ENCODE data around the gene FAM185A.
"Not testable (repeated sequence)": the region's sequence is repeated elsewhere in the genome, so short reads cannot be mapped to it uniquely, and the experiment has no call there.

FAM185A gene

DNA sequence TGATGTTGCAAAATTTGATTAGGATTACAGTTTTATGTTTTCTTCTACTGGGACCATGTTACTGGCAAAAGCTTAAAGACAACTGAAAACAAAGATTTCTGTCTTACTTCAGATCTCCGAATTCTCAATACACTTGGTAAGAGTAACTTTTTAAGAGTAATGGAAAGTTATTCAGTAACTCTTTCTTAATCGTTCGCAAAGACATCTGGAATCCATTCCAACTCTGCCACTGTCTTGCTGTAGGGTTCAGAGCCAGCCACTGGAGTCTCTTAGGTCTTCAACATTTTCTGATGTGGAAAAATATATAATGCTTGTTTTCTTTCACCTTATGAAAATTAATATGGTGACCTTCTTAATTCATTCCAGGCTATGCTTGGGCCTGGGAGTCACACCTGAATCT, 29.9 kb downstream of the FAM185A start:
- not testable (repeated sequence) for DNase-seq (ENCODE audit: low read depth)

DNA sequence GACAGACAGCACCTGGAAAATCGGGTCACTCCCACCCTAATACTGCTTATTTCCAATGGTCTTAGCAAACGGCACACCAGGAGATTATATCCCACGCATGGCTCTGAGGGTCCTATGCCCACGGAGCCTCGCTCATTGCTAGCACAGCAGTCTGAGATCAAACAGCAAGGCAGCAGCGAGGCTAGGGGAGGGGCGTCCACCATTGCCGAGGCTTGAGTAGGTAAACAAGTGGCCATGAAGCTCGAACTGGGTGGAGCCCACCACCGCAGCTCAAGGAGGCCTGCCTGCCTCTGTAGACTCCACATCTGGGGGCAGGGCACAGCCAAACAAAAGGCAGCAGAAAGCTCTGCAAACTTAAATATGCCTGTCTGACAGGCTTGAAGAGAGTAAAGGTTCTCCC, 32.1 kb downstream of the FAM185A start:
- DNase-seq (ENCODE audit: low read depth), result not testable (repeated sequence)

DNA sequence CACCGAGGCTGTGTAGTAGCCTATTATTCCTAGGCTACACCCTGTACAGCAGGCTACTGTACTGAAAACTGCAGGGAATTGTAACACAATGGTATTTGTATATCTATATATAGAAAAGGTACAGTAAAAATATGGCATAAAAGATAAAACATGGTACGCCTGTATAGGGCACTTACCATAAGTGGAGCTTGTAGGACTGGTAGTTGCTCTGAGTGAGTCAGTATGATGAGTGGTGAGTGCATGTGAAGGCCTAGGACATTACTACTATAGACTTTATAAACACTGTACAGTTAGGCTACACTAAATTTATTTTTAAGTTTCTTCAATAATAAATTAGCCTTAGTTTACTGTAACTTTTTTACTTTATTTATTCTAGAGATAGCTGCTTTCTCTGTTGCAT, 40.0 kb downstream of the FAM185A start:
- DNase-seq (ENCODE audit: low read depth), result not testable (repeated sequence)

DNA sequence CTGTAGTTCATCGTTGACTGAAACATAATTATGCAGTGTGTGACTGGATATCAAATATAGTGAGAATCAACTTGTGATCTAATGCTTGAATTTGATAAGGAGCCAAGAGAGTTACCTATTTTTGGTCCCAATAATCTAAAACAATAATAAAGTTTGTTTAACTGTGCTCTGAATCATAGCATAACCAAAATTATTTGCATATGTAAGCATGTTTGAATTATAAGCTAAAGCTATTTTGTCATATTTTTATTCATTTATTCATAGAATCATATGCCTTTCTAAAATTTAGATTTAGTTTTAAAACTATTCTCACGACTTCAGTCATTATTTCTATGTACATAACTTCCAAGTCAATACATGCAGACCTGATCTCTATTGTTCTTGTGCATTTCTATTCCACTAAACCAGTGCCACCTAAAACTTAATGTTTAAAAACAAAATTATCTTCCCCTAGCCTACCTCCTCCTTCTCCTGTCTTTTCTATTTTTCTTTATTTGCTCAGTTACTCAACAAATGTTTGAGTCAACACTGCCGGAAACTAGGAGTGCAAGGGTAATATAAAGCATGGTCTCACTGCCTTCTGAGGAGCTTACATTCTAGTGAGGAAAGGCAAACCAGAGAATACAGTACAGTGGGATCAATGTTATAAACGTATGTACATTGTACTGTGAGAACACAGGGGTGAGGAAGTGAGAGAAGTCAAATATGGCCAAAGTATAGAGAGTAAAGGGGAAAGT, 41.7 kb downstream of the FAM185A start:
- DNase-seq (ENCODE audit: low read depth), result not testable (repeated sequence)

DNA sequence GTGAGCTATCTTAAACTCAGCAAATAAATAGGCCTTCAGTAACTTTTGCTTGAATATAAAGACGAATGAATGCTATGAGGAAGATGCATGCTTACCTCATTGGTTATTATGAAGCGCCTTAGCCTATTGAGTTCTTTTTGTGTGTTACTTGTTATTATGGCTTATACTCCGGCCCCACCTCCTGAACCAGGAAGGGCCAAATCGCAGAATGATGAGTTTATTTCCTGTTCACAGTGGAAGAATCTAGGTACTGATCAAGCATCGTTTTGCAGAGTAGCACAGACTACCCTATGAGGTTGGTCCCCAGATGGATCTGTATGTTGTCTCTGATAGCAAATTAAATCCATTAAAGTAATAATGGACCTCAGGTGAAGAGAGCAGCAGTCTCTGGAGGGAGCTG, 42.6 kb downstream of the FAM185A start:
- DNase-seq (ENCODE audit: low read depth), result not testable (repeated sequence)

DNA sequence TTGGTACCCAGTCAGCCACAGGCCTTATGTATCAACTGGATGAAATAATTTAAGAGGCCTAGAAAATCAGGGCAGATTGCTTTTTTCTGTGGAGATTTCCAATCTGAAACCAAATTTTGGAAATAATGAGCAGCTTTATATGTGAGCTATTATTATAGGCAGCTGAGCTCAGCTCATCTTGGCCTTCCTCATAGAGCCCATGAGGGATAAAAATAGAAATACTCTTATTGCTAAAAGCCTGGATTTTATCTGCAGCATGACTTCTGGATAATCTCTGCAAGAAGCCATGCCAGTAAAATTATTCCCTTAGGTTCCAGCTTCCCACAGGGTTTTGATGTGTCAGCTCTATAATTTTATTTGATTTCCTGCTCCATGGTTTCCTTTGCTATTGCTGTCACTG, 43.0 kb downstream of the FAM185A start:
- not testable (repeated sequence) for DNase-seq (ENCODE audit: low read depth)

DNA sequence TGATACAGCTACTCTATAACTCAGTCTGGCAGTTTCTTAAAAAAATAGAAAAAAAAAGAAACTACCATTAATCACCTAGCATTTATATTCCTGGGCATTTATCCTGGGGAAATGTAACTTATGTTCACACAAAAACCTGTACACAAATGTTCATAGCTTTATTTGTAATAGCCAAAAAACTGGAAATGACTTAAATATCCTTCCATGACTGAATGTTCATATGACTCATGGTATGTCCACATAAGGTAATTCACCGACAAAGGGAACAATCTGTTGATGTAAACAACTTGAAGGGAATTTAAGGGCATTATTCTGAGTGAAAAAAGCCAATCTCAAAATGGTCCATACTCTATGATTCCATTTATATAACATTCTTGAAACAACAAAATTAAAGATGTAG, 45.8 kb downstream of the FAM185A start:
- DNase-seq (ENCODE audit: low read depth), result not testable (repeated sequence)

DNA sequence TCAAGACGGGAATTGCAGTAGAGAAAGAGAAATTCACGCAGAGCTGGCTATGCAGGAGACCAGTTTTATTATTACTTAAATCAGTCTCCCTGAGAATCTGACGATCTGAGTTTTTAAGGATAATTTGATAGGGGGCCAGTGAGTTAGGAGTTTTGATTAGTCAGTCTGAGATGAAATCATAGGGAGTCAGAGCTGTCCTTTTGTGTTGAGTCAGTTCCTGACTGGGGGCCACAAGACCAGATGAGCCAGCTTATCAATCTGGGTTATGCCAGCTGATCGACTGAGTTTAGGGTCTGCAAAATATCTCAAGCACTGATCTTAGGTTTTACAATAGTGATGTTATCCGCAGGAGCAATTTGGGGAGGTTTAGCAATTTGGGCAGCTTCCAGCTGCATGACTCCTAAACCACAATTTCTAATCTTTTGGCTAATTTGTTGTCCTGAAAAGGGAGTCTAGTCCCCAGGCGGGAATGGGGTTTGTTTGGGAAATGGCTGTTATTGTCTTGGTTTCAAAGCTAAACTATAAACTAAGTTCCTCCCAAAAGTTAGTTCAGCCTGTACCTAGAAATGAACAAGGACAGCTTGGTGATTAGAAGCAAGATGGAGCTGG, 47.3 kb downstream of the FAM185A start:
- DNase-seq (ENCODE audit: low read depth), result not testable (repeated sequence)

DNA sequence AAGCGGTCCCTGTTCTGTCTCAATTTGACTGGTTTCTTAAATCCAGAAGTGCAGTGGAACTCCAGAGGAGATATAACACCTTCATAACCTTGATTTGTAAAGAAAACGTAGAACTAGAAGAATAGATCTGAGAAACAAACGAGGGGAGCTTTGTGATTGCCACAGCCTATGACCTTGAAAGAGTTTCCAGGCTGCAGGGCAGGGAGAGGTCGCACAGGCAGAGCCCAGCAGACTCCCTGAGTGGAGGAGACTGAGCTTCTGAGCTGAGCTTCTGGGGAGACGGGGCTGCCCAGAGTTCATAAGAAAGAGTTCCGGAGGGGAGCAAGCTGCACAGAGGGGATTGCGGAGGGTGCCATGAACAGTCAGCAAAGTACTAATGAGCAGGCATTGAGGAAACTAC, 57.8 kb downstream of the FAM185A start:
- no peak for DNase-seq (ENCODE audit: low read depth)

DNA sequence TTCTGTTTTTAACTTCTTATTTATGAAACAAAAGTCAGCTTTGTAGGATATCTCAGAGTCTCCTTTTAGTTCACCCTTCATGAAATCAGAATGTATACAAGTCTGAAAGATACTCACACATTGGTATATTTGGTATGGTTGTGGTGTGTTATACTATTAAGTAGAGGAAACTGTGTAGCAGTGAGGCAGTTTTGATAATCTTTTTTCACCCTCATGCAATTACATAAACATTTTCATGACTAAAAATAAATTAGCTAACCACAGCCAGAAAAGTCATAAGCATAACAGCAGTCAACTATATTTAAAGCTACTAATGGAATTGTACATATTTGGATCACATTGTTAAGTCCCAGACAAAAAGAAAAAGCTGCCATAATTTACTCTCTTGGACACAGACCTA, 62.1 kb downstream of the FAM185A start:
- DNase-seq (ENCODE audit: low read depth), result no peak

DNA sequence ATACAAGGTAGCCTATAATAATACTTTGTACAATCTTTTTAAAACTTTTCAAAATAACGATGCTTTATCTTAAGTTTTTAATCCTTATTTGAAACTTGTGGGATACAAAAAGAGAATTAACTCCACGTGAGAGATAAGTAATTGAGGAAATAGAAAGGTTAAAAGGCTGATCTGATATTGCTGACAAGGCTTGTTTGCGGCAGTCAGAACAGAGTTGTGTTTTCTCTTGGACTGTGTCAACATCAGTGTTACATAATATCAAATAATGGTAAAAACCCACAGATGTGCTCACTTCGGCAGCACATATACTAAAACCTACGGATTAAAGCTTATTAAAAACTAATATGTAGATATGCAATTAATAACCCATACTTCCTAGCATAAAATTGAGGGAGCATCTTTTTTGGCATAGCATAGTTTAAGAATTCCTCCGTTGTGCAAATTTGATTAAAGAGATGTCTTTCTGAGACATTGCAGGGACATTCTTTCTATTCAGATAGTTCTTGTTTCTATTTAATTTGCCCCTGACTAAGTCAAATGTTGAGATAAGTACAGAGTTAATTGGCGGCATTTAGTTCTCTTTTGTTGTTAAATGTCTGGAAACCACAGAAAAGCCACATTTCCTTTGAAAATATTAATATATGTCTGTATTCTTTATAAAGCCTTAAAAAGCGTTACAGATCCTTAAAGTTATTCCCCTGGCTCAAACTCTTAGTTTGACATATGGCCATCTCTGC, 63.3 kb downstream of the FAM185A start:
- no peak for DNase-seq (ENCODE audit: low read depth)

DNA sequence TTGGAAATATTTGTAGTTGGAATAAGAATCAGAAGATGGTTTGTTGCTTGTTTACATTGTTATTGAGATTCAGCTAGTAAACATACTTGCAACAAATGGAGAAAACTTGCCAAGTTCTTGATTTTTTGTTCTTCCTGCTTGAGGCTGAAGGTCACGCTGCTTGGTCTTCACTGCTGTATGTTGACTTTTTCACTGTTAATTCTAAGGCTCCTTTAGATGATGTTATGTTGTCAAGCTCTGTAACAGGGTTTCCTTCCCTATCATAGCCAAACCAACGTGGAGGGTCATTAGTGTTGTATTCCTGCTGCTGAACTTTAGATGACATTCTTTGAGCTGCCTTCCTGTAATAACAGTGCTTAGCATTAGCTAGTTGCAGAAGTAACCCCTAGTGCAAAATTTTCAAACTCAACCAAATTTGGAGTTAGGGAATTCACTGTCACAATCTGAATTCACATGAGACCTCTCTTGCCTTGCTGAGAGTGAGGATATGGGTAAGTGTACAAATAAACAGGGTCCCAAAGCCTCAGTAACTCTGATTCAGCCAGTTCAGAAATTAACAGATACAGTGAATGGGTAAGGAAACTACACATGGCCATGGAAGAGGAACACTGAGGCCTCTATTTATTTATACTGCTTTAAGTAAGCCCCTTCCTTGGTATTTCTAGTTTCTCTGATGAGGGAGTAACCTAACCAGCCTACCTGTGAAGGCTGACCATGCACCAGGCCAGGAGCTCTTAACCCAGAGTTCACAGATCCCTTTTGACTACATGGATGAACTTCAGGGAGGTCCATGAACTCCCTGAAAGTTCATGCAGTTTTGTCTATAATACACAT, 64.6 kb downstream of the FAM185A start:
- DNase-seq (ENCODE audit: low read depth), result no peak

DNA sequence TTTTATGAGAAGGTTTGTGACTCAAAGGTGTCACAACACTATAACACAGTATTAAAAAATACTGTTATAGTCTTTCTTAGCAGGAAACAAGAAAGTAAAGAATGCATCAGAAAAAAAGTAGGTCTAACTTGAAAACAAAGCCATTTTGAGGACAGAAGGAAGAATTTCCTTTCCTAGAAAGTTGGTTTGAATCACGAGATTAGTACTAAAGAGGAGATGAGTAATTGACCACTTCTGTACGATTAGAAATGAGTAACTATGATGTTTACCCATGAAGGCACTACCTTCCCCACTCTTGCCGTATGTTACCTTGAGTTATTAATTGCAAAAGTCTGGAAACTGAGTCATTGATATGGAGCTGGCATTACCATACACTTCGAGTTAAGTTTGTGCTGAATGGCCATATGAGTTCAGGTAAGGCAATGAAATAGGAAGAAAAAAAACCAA, 65.2 kb downstream of the FAM185A start:
- no peak for DNase-seq (ENCODE audit: low read depth)

DNA sequence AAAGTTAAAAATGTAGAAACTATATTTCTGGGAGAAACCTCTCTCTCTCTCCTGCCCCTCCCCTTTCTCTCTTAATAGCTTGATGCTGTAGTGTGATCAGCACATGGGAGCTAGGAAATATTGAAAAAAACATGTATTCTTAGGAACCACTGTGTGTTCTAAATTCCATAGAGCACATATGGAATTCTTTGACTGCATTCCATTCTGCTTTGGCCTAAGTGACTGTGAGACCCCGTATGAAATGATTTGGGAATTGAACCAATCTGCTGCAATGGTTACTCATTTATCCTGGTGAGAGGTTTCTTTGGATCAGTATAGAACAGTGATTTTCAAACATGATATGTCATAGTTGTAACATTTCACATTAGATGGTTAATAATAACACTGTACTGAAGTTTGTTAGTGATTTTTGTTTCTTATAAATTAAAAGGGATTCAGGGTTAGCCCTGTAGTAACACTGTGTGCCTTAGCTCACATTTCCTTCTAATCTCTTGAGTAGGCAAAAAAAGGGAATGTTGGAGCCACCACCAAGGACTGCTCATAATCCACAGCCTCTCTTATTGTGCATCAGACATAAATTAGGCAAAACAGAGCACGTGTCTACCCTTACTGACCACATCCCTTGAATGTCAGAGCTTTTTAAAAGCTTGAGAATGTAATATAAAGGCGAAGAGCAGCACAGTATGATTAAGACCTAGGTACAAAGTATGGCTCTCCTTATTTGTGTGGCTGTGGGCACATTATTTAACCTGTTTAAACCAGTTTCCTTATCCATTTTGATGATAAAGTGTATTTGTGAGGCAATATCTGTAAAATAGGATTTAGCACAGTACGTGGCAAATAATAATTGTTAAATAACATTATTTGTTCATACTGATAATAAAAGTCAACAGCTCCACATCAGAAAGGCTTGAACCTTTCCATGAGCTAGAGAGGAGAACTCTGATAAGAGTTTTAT, 69.1 kb downstream of the FAM185A start:
- DNase-seq (ENCODE audit: low read depth), result no peak

DNA sequence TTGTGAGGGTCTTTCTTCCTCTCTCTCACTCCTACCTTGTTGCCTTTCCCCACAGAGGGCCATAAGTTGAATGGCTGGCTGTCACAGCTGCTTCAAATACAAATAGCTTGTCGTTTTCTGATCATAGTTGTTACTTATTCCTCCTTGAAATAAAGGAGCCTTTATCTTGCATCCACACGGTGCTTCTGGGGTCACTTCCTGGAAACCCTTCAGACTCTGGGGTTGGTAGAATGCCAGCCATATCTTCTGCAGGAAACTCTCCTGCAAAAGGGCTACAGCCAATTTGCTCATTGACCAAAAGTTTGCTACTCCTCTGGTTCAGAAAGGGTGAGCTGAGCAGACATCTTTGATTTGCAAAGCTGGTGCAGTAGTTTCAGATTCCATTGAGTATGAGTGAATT, 70.4 kb downstream of the FAM185A start:
- no peak for DNase-seq (ENCODE audit: low read depth)

DNA sequence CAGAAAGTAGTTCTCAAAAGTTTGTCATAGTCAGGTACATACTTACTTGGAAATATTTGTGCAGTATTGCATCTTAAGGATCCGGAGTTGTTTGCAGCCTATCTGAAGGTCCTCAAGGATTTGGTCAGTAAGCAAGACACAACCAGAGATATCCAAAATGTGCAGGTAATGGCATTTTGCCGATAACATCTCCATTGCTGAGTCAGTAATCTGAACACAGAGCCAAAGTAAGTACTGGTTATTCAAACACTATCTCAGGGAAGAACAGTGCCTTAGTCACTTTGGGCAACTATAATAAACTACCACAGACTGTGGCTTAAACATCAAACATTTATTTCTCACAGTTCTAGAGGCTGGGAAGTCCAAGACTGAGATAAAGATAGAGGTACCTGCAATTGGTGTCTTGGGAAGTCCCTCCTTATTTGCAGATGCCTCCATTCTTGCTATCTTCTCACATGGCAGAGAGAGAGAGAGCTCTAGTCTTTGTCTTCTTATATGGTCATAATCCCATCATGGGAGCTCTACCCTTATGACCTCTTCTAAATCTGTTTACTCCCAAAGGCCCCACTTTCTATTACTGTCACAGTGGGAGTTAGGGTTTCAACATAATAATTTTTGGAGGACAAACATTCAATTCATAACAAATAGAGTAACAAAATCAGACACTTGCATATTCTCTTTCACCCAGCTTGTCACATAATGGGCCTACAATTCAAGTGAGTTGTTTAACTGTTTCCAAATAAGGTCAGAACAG, 73.4 kb downstream of the FAM185A start:
- DNase-seq (ENCODE audit: low read depth), result no peak

DNA sequence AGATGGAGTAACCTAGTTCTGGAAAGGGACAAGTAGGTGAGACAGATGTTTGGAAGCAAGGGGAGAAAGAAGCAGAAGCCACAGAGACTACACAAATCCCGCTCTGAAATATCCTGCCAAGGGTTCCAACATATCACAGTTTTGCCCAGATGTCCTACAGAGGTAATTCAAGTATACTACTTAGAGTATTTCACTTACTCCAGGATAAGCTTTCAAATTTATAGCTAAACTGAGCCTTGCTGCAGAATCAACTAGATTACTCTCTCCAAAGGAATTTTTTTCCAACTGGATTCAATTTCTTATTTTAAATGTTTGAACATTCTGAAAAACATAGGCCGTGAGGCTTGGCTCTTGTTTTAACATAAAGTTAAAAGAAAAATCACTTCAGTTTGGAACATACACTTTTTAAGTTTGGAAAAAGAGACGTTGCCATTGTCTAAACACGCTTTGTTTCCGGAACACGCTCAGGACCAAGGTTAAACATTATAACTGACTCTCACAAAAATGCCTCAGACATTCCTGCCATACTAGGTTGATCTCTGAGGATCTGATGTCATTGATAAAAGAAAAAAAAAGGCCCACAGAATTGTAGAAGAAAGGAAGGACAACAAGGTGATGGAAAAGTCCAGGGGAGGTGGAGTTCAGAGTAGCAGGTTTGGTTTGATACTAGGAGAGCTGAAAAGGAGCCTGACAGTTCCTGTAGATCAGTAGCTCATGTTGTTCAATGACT, 74.8 kb downstream of the FAM185A start:
- DNase-seq (ENCODE audit: low read depth), result no peak

DNA sequence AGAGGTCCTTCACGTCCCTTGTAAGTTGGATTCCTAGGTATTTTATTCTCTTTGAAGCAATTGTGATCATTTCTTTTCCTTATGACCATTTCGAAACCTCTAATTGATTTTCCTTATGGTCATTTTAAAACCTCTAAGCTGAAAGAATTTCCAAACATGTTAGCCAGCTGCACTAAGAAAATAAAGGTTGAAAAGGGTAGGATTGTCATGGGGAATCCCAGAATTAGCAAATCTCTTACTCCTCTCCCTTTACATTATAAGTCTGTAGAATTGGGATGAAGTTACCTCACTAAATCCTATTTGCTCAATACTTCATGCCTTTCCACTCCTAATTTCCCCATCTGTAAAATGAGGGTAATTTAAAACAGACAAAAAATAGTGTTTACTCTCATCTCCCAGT, 79.5 kb downstream of the FAM185A start:
- DNase-seq (ENCODE audit: low read depth), result no peak

DNA sequence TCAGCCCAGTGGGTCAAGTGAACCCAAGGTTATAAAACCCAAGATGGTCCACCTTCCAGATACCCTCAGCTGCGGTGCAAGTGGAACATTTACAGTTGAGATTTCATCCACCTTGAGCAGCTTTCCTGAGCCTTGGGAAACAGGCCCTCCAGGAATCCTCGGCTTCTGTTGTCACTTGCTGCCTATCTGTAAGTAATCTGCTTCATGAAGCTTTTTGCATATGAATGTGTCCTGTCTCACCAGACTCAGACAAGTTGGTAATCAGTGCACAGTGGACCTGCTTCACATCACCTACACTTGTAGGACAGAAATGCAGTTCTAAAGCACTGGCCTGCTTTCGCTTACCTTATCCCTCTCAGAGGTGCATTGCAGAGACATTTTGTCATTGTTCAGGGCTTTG, 80.3 kb downstream of the FAM185A start:
- DNase-seq (ENCODE audit: low read depth), result no peak

DNA sequence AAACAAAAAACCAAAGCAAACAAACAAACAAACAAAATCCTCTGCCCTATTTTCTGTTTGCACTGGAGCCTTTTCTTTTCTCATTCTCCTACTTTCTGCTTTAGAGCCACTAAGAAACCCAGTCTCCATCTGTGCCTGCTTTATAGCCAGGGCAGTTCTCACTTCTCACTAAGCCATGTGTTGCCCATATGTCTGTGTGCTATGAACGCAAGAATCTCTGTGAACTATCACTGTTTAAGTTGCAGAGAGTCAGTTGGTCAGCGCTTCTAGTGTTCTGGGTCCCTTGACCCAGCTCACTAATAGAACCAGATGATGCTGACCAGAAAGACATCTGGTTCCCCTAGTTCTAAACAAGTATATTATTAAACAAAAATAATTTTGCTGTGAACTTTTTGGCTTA, 81.4 kb downstream of the FAM185A start:
- DNase-seq (ENCODE audit: low read depth), result no peak

Measured in activated T-helper 9 cell treated with anti-CD3 and anti-CD28 coated beads, Interleukin-2, amount 50 U/mL, for 16 hours (primary cell).